Measurements from ENCODE around the gene HEPH. TPM values are rescaled to one million over a fixed set of nuclear protein-coding genes. Genes with fewer than 3 reads are reported as not detected.
"Not testable (repeated sequence)": the region's sequence is repeated elsewhere in the genome, so short reads cannot be mapped to it uniquely, and the experiment has no call there.

HEPH gene
- total and polyA plus RNA-seq, 7 donors: 10.2 to 152 (median 78.2) TPM

DNA sequence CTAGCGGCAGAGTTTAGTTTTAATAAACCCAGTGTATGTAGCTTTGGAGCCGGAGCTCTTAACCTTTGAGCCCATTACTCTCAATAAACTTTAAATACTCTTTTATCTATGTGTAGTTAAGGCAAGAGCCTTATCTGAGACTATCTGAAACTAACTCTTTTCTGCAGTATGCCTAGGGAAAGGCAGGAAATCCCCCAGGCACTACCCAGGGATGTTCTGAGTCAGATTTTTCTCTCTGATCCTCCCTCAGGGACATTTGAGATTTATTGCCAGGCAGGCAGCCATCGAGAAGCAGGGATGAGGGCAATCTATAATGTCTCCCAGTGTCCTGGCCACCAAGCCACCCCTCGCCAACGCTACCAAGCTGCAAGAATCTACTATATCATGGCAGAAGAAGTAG is 39.1 kb downstream of the HEPH start:
- DNase-seq: no peak
- Histone ChIP-seq H3K4me3 (no peak overlapping the region), H3K27ac (no peak overlapping the region), H3K27me3 (no peaks in the 10 kb centered on the region), H3K36me3 (peaks cover 0 to 21% (median 4%) of the 10 kb centered on the region in 4 donors), H3K4me1 (no peaks in the 10 kb centered on the region), H3K9me3 (no peaks in the 10 kb centered on the region)
- no peak for TF ChIP-seq POLR2AphosphoS5 (IDR thresholded peaks at IDR 0.05)
- no peak for TF ChIP-seq POLR2A (IDR thresholded peaks at IDR 0.05)
- TF ChIP-seq, protein P1, sequence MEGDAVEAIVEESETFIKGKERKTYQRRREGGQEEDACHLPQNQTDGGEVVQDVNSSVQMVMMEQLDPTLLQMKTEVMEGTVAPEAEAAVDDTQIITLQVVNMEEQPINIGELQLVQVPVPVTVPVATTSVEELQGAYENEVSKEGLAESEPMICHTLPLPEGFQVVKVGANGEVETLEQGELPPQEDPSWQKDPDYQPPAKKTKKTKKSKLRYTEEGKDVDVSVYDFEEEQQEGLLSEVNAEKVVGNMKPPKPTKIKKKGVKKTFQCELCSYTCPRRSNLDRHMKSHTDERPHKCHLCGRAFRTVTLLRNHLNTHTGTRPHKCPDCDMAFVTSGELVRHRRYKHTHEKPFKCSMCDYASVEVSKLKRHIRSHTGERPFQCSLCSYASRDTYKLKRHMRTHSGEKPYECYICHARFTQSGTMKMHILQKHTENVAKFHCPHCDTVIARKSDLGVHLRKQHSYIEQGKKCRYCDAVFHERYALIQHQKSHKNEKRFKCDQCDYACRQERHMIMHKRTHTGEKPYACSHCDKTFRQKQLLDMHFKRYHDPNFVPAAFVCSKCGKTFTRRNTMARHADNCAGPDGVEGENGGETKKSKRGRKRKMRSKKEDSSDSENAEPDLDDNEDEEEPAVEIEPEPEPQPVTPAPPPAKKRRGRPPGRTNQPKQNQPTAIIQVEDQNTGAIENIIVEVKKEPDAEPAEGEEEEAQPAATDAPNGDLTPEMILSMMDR (IDR thresholded peaks at IDR 0.05): no peak
- TF ChIP-seq EP300 (IDR thresholded peaks at IDR 0.05): no peak
- intact Hi-C loops (cut with DNase I): no loop called here
- WGBS, 2 donors: 24 to 66% methylated on average over 5 of the region's 5 CpGs

DNA sequence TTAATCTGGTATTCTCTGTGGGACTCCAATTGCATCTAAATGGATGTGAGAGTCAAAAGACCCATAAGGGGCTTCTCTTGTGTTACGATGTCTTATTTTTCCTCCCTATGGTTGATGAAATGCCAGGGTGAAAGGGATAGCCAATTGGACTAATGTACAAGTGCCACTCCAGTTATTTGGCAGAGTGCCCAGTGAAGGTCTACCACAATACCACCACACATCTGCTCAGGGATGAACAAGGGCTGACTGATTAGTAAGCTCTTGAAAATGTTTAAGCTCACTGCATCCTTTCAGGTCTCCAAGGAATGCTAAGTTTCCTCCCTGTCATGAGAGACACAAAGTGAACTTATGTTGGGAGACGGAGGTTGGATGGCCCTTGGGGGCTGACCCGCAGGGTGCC is 57.8 kb downstream of the HEPH start:
- WGBS, 2 donors: 95 to 99% methylated on average over 3 of the region's 3 CpGs
- Histone ChIP-seq H3K27ac (no peak overlapping the region), H3K27me3 (no peaks in the 10 kb centered on the region), H3K4me1 (no peaks in the 10 kb centered on the region), H3K4me3 (no peak overlapping the region), H3K36me3 (no peaks in the 10 kb centered on the region), H3K9me3 (no peaks in the 10 kb centered on the region)
- TF ChIP-seq POLR2AphosphoS5 (IDR thresholded peaks at IDR 0.05) (no peak), POLR2A (IDR thresholded peaks at IDR 0.05) (no peak), EP300 (IDR thresholded peaks at IDR 0.05) (no peak)
- TF ChIP-seq, protein P1 (IDR thresholded peaks at IDR 0.05): no peak
- DNase-seq: no peak
- intact Hi-C loops (cut with DNase I): no loop called here

DNA sequence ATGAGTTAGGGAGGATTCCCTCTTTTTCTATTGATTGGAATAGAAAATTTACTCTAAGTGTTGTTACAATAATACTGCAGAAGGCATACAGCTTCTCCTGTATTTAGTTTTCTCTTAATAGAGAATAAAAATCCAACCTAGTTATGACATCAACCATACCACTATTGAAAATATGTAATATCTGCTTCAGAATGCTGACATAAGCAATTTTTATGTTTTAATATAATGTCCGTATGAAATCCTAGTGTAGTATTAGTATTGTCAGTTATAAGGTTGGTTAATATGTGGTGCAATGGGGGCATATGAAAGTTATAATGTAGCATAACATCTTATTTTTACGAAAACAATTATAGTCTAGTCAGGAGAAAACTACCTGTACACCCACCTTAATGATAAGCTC is 68.2 kb downstream of the HEPH start:
- intact Hi-C loops (cut with DNase I): no loop called here
- 92 to 93% methylated on average over 2 of the region's 2 CpGs for WGBS, 2 donors
- H3K27me3 ChIP-seq: no peaks in the 10 kb centered on the region

GRCh38 chrX:66233209-66233608 is 69.2 kb downstream of the HEPH start:
- Histone ChIP-seq H3K4me1 (no peaks in the 10 kb centered on the region), H3K36me3 (no peaks in the 10 kb centered on the region), H3K27me3 (no peaks in the 10 kb centered on the region), H3K27ac (no peak overlapping the region), H3K4me3 (no peak overlapping the region), H3K9me3 (no peaks in the 10 kb centered on the region)
- DNase-seq: no peak
- intact Hi-C loops (cut with DNase I): no loop called here
- TF ChIP-seq POLR2A (IDR thresholded peaks at IDR 0.05): no peak
- TF ChIP-seq EP300 (IDR thresholded peaks at IDR 0.05): no peak
- no peak for TF ChIP-seq POLR2AphosphoS5 (IDR thresholded peaks at IDR 0.05)
- TF ChIP-seq, protein P1 (IDR thresholded peaks at IDR 0.05): no peak

More for the DNA sequence above, 68.2 kb downstream of the HEPH start:
- Histone ChIP-seq H3K4me3 (no peak overlapping the region), H3K27ac (no peak overlapping the region), H3K36me3 (peaks cover 0 to 2% (median 0%) of the 10 kb centered on the region in 4 donors), H3K9me3 (no peaks in the 10 kb centered on the region), H3K4me1 (no peaks in the 10 kb centered on the region)
- TF ChIP-seq POLR2A (IDR thresholded peaks at IDR 0.05) (no peak), EP300 (IDR thresholded peaks at IDR 0.05) (no peak), POLR2AphosphoS5 (IDR thresholded peaks at IDR 0.05) (no peak)
- TF ChIP-seq, protein P1 (IDR thresholded peaks at IDR 0.05): no peak
- DNase-seq: no peak

DNA sequence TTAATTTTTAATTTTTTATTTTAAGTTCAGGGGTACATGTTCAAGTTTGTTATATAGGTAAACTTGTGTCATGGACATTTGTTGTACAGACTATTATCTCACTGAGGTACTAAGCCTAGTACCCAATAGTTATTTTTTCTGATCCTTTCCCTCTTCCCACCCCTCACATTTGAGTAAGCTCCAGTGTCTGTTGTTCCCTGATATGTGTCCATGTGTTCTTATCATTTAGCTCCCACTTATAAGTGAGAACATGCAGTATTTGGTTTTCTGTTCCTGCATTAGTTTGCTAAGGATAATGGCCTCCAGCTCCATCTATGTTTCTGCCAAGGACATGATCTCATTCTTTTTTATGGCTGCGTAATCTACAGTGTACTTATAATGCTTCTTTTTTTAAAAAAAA is 69.9 kb downstream of the HEPH start:
- DNase-seq; H3K9me3 ChIP-seq; H3K27me3 ChIP-seq; H3K4me1 ChIP-seq; intact Hi-C loops (cut with DNase I); H3K27ac ChIP-seq; H3K4me3 ChIP-seq; H3K36me3 ChIP-seq: not testable (repeated sequence)
- WGBS, 2 donors: 83 to 88% methylated on average over 1 of the region's 1 CpG
